ENCODE results near the gene TRPM8.

Gene TRPM8

GRCh38 chr2:234050455-234051135, 133.4 kb downstream of the TRPM8 start, which contains the start of gene SPP2:
Gene SPP2, plus strand, starts transcription at chr2:234050702. Its CDS starts 85 bp downstream, at chr2:234050787.
- no peak for DNase-seq

- DNase-seq: no peak
These were observed 134.3 kb downstream of the TRPM8 start for GRCh38 chr2:234051374-234052070.

GRCh38 chr2:234058881-234059280, 141.7 kb downstream of the TRPM8 start:
- DNase-seq: no peak

GRCh38 chr2:234060236-234060635, 143.1 kb downstream of the TRPM8 start:
- DNase-seq: no peak

- DNase-seq: no peak
These were observed 144.6 kb downstream of the TRPM8 start for GRCh38 chr2:234061624-234062257.

GRCh38 chr2:234066587-234066986, 149.4 kb downstream of the TRPM8 start:
- DNase-seq: no peak

Measured in activated naive CD4-positive, alpha-beta T cell (primary cell).